Hematopoietic multipotent progenitor cell treated with erythropoietin and hydrocortisone succinate and interleukin-3 and kit ligand, for 6 days (in vitro differentiated cells): ENCODE results near the gene TPR.

Experiments used
- DNase-seq: peaks from one replicate; pipeline ENCODE4 v3.0.0-alpha.2; 2015

The TPR gene

DNA sequence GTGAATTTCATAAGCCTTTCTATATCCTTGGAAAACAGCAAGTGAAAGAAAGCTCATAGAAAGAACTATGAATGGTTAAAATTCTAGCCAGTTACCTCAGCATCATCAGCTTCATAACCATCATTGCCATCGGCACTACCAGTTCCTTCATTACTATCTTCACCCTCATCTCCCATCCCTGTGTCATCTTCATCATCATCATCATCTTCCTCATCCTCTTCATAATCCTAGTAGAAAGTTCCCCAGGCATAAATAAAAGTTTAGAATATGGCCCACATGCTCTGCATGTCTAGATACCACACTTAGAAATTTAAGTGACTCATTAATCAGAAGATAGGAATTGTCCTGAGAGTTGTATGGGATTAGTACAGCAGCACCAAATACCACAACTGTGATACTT, 49.0 kb downstream of the TPR start:
- no peak for DNase-seq

DNA sequence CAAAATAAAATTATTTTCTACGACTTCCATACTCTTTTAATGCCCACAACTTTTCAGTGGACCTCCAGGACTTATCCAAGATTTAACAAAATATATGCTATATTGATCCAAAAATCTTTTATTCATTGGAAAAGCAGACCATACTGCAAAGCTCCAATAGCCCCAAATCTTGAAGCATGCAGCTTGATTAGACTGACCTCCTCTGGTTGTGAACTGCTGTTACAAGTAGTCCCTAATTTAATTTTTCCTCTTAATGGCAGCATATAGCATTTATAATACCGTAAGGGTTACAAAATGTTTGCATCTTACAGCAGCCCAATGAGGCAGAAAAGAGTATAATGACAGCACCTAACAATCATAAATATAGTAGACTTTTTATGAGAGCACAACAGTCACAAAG, 49.8 kb downstream of the TPR start:
- DNase-seq: peak; percentile 64

DNA sequence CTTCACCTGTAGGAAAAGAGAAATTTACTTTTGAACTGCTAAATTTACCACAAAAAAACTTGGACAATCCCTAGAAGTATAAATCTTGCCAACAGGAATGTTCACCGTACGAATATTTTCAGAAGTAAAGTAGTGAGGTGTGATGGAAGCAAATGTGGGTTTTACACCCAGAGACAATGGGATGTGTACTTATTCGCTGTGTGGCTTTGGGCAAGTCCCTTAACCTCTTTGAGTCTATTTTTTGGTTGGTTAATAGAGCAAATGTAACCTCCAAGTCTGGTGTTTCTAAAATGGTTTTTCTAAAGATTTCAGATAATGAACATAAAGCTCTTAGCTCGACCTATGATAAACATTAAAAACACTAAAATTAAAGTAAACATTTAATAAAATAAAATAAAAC, 51.2 kb downstream of the TPR start:
- no peak for DNase-seq

DNA sequence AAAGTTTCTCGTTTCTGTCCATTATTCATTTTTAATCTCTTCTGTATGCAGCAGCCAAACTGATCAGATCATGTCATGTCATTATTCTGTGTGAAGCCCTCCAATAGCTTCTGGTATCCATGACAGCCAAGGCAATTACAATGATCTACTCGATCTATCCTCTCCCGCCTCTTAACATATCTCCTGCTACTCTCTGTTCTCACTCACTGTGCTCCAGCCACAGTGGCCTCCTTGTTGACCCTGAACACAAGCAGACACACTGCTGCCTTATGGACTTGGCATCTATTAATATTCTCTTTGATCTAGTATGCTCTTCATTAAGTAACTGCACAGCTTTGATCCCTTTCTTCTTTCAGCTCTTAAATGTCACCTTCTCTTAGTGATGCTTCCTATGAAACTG, 59.5 kb downstream of the TPR start:
- DNase-seq: no peak

DNA sequence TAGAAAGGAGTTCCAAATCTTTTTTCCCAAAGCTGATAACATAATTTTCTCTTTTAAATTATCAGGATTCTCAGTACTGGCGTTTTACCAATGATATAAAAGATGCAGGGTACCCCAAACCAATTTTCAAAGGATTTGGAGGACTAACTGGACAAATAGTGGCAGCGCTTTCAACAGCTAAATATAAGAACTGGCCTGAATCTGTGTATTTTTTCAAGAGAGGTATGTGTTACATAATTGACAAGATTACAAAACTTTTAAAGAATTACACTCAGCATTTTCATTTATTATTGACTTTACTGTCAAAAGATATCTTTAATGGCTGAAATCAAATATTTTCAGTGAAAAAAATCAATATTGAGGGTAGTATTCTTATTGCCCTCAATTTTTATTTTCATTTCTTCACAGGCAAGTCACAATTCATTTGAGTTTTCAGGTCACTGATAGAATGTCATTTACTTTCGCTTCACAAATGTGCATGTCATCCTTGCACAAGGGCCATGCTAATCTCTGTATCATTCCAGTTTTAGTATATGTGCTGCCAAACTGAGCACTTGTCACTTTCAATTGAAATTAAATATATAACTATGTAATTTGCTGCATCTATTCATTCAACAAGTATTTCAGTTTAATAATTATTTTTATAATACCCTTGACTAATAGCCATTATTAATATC, 63.5 kb downstream of the TPR start:
- no peak for DNase-seq

DNA sequence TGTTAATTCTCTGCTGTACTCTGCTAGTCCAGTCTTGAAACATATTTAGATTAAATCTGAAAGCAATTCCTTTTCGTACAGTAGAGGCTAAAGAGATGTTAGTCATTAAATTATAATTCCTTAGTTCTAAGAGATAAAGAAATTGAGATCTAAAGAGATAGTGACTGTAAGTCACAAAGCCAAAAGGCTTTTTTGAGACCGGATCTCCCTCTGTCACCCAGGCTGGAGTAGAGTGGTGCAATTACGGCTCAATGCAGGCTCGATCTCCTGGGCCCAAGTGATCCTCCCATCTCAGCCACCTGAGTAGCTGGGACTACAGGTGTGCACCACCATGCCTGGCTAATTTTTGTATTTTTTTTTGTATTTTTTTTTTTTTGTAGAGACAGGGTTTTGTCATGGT, 64.7 kb downstream of the TPR start:
- no peak for DNase-seq

DNA sequence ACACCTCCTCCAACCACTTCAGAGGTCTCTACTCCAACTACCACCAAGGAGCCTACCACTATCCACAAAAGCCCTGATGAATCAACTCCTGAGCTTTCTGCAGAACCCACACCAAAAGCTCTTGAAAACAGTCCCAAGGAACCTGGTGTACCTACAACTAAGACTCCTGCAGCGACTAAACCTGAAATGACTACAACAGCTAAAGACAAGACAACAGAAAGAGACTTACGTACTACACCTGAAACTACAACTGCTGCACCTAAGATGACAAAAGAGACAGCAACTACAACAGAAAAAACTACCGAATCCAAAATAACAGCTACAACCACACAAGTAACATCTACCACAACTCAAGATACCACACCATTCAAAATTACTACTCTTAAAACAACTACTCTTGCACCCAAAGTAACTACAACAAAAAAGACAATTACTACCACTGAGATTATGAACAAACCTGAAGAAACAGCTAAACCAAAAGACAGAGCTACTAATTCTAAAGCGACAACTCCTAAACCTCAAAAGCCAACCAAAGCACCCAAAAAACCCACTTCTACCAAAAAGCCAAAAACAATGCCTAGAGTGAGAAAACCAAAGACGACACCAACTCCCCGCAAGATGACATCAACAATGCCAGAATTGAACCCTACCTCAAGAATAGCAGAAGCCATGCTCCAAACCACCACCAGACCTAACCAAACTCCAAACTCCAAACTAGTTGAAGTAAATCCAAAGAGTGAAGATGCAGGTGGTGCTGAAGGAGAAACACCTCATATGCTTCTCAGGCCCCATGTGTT, 66.6 kb downstream of the TPR start:
- DNase-seq: no peak

DNA sequence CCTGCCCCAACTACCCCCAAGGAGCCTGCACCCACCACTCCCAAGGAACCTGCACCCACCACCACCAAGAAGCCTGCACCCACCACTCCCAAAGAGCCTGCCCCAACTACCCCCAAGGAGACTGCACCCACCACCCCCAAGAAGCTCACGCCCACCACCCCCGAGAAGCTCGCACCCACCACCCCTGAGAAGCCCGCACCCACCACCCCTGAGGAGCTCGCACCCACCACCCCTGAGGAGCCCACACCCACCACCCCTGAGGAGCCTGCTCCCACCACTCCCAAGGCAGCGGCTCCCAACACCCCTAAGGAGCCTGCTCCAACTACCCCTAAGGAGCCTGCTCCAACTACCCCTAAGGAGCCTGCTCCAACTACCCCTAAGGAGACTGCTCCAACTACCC, 67.6 kb downstream of the TPR start:
- DNase-seq: no peak

DNA sequence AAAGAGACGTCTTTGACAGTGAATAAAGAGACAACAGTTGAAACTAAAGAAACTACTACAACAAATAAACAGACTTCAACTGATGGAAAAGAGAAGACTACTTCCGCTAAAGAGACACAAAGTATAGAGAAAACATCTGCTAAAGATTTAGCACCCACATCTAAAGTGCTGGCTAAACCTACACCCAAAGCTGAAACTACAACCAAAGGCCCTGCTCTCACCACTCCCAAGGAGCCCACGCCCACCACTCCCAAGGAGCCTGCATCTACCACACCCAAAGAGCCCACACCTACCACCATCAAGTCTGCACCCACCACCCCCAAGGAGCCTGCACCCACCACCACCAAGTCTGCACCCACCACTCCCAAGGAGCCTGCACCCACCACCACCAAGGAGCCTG, 68.5 kb downstream of the TPR start:
- DNase-seq: peak; percentile 44

DNA sequence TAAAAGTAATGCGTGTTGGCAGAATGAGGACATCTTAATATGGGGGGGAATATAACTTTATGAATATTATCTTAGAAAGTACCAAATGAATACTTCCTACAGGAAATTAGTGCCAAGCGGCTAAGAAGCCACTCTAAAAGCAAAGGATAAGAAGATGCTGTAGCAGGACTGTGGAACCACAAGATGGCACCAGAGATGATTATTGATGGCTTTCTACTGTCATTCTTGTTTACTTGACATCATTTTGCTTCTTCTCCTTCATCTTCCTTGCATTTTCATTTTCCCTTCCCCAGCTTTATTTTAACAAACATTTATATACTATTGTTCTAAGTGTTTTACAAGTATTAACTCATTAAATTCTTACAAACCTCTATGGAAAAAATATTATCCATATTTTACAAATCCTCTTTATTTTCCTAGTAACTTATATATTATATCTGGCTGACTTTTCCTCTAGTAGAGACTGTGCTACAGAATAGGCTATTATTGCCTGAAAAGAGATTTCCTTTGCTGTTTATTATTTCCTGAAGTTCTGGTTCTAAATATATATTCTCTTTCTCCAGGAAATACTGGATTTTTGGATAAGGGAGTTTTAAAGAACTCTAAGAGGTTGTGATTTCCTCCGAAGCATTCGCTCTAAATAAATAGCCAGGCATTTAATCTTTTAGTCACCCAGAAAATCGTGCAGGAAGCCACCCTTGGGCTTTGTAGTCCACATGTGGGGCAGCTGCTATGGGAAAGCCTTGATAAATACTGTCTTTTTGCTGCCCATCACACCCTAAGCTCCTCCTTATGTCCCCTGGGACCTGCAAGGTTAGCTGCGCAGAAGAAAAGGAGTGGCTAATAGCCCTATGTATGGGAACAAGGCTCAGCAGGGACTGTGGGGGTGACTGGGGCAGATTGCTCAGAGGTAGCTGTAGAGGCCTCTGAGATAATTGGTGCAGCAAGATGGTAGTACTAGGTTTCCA, 69.8 kb downstream of the TPR start:
- DNase-seq: peak; percentile 80

DNA sequence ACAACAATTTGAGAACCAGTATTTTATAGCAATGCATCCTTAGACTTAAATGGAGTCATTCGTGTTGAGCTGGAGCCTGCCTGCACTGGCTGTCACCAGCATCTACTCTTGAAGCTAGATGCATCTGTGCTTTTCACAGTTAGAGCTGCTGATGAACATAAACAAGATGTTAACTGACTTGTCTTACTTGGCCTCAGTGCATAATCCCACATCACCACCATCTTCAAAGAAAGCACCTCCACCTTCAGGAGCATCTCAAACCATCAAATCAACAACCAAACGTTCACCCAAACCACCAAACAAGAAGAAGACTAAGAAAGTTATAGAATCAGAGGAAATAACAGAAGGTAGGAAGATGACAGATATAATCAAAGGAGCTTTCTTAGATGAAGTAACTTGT, 71.1 kb downstream of the TPR start:
- no peak for DNase-seq

DNA sequence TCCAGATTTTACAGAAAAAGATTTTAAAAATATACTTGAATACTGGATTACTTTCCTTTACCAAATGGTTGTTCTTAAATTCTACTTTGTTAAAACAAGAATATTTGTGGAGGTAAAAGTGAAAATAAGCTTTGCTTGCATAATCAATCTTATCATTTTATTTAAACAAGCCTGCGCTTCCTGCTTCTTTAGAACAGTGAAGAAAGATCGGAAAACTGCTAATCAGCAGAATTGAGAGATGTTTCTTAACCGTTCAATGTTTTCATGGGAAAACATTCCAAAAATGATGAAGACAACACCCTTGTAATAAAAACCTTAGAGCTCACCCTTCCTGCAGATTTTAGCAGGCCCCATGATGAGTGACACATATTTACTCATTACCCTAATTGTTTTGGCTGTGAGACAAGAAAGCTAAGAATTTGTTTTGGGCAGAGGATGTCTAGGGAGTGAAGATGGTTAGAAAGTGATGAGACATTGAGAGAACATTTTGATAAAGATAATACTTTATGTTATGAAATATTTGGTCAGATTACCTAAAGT, 72.6 kb downstream of the TPR start:
- no peak for DNase-seq

DNA sequence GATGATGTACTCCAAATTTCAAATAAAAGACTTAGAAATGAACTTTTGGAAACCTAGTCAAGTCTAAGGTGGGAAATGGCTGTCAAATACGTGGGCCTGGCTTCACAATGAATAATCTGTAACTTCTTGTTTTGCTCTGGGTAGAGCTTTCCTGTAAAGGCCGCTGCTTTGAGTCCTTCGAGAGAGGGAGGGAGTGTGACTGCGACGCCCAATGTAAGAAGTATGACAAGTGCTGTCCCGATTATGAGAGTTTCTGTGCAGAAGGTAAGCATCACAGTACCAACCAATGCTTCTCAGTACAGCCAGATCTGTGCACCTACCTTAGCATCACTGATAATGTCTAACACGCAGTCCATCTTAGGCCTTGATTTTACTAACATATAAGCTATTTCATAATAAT, 73.6 kb downstream of the TPR start:
- DNase-seq: no peak

DNA sequence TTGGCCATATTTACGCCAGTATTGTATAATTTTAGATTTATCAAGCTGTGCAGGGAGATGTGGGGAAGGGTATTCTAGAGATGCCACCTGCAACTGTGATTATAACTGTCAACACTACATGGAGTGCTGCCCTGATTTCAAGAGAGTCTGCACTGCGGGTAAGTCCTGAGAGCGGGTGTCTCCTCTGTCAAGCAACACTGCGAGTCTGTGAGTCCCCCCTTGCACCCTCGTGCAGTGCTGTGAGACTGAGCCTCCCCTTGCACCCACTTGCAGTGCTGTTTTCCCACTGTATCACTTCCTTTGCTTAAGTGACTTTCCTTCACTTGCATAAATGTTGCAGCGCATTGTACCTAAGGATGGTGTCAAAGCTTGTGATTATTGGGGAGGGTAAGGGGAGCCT, 75.0 kb downstream of the TPR start:
- DNase-seq: no peak

DNA sequence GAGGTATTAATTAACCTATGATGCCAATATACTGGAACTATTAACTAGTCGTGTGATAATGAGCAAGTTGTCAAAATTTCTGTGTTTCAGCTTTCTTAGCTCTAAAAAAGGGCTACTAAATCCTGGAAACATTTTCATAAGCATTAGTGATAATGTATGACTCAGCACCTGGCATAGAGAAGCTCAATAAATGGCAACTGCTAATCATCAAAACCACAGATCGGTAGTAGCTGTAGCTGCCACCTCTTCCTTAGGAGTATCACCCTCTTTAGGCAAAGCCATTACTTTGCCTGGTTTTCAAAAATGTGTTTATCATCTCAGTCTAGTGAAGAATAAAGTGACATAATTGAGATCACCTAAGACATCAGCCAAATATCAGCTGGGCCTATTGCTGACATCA, 75.5 kb downstream of the TPR start:
- peak; percentile 69 for DNase-seq

DNA sequence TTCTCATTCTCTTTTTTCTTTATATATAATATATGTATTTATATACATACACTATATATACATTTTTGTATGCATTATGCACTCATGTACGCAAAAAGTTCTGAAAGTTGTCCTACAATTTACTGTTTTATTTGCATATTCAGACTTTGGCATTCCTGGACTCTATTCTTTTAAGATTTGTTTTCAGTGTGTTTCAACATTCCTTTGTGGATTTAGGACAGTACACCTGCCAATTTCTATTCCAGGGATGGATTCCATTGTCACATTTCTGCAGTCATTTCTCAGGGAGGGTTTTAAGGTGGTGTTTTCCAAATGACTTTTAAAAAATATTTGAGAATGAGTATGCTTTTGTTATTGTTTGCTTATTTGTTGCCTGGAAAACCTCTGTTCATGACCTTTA, 76.2 kb downstream of the TPR start:
- no peak for DNase-seq

DNA sequence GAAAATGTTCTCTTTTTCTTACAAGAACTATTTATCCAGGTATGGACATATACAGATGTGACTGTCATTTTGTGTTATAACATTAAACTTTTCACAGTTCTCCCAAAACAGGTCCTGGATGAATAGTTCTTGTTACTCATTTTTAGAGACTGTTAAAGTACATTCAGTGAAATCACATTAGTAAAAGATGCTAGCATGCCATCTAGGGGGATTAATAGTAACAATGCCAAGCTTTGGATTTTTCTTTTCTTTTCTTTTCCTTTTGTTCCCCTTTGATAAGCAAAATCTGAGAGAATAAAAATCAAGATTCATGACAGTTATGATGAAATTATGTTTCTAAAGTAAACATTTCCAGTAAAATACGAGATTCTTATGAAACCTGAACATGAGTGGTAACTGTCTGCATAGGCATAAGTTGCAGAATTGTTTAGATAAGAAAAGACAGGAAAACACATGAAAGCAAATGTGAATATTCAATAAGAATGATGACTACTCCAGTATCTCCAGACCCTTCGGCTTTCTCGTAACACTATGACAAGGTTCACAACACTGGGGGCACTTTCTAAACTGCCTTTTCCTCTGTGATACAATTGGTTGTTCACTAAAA, 77.5 kb downstream of the TPR start:
- no peak for DNase-seq

DNA sequence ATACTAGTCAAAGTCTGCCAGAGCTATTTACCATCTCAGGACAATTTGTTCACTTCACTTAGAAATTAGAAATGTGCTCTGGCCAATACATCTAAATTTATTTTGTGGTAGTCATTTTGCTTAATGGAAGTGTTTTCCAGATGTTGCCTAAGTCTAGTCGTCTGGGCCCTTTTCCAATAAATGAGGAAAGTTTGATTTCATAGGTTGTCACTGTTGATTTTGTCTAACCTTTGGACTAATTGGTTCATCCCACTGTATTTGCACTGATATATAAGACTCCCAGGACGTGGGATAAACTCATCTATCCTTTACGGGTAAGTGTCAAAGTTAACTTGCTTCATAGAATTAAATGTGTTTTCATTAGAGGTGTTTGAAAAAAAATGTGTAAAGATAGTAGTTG, 79.1 kb downstream of the TPR start, which contains the start of gene PRG4:
TSS of gene PRG4 (plus strand) at position 300 of the 400 bp plus-strand sequence.
- no peak for DNase-seq

DNA sequence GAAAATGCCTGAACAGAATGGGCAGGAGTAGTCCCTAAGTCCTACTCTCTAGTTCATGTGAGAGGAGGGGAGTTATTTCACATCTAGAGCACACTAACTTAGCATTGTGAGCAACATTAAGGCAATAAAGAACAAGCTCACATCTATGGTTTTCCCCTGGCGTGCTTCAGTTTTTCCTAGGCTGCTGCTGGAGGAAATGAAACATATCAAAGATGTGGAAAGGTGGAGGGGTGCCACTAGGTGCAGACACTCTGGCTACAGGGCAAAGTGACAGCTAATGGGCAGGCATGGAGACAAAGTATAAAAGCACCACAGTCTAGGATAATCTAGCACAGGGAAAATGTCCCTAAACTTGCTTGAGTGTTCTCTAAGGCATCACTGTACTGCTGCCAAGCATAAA, 82.2 kb downstream of the TPR start:
- DNase-seq: no peak

DNA sequence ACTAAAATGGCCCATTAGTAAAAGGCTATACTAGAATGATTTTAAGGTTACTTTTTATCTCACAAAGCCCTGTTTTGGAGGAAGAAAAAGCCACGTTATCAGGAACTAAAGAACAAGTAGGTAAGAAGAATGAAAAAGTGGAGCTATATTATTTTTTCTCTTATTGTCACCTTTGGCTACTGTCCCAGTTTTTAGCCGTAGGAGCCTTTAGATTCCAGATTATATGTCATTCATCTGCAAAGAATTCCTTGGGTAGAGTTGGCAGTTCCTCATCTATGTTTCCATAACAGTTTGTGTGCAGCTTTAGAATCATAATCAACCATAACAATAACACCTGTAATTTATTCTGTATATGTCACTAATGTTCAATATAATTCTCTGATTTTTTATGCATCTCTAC, 83.8 kb downstream of the TPR start:
- no peak for DNase-seq

DNA sequence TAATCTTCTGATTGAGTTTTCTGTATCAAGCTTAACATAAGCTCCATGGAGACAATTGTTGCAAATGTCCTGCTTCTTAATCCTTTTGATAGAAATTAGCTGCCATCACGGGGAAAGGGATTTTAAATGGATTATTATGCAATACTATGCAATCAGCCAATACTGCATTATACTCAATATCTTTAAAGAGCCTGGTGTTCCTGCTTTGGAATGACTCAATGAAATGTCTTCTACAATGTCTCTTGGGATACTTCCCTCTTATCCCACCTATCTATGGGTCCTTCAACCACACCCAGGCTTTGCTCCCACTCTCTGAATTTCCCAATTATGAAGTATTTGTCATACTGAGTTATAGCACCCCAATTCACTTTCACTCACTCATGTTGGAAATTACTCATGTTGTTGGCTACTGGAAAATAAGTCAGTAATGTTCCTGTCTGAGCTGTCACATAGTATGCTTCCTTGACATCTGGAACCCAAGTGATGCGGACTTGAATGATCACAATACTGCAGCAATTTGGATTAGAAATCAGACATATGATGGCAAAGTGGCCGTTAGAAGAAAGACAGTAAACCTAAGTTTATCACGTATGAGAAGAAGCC, 85.0 kb downstream of the TPR start:
- no peak for DNase-seq

DNA sequence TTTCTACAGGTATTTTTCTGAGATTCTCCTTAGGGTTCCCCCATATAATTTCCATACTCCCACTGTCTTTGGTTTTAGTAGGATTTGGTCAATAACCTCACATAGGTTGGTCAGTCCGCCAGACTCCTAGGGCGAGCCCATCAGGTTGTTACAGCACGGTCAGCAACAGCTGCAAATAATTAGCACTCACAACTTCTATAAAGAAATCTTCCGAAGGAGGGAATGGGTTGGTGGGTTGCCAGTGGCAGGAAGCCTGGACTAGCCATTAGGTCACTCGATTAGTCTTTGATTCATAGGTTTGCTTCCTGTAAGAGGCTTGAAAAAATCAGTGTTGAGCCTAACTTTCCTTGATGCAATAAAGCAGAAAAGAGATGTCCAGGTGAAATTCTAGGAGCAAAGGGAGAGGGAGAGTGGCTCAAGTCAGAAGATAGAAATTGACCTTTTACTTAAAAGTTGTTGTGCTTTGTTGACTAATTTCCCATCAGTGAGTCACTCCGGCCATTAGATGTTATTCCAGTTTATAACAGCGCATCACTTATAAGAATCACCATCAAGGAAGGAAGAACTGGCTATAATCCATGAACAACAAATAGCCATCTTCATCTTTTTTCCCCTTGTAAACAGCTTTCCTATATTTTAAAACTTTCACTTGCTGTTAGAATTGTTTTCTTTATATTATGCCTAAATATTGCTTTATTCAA, 88.3 kb downstream of the TPR start:
- no peak for DNase-seq
